Transverse colon (tissue), 4 donors: Measurements from ENCODE around the gene NXPH1. TPM values are rescaled to one million over a fixed set of nuclear protein-coding genes. Genes with fewer than 3 reads are reported as not detected.

ENCODE experiments used
- DNase-seq: peaks from one replicate; pipeline ENCODE4 v3.0.0-alpha.2; 2019
- H3K27ac ChIP-seq, 4 donors: fragments of 200-600 bp; sonication (generic); 2 replicates each; pipeline ENCODE4 v1.5.1; 2016 to 2018; ENCODE audit warnings: inconsistent platforms in 4 of 4
- H3K27me3 ChIP-seq: fragments of 200-600 bp; sonication (generic); 2 replicates; pipeline ENCODE4 v1.5.1; 2017; ENCODE audit warnings: inconsistent platforms
- H3K36me3 ChIP-seq, 4 donors: fragments of 200-600 bp; sonication (generic); 2 replicates each; pipeline ENCODE4 v1.5.1; 2017 to 2019; ENCODE audit warnings: inconsistent platforms in 4 of 4
- H3K4me1 ChIP-seq, 4 donors: fragments of 200-600 bp; sonication (generic); 2 replicates each; pipeline ENCODE4 v1.5.1; 2017 to 2020; ENCODE audit warnings: inconsistent platforms in 4 of 4
- H3K4me3 ChIP-seq, 4 donors: fragments of 200-600 bp; sonication (generic); 1 replicate in 1 of 4; 2 replicates in 3 of 4; pipeline versions ENCODE4 v1.5.1 to v1.6.1; 2017 to 2019; ENCODE audit warnings: inconsistent platforms in 4 of 4
- H3K9me3 ChIP-seq, 2 donors: fragments of 200-600 bp; sonication (generic); 2 replicates each; pipeline ENCODE4 v1.5.1; 2017 to 2019; ENCODE audit warnings: inconsistent platforms in 2 of 2
- CTCF ChIP-seq, 5 experiments: fragments of 200-600 bp in 3 of 5; fragments of 450-650 bp in 2 of 5; sonication (generic) in 3 of 5; IDR thresholded peaks; 1 replicate in 2 of 5; 2 replicates in 3 of 5; pipeline ENCODE4 v1.5.1; 2016 to 2017; ENCODE audit warnings: antibody characterized with exemption in 5 of 5, inconsistent platforms in 3 of 5, mild to moderate bottlenecking in 2 of 5, moderate library complexity in 1 of 5
- EP300 ChIP-seq: sonication (generic); formaldehyde crosslinking; IDR thresholded peaks from one replicate; pipeline ENCODE4 v1.6.1; 2017; ENCODE audit warnings: antibody characterized with exemption, low read depth
- POLR2A ChIP-seq: fragments of 450-650 bp; IDR thresholded peaks from one replicate; pipeline ENCODE4 v1.6.1; 2016; ENCODE audit warnings: antibody characterized with exemption, mild to moderate bottlenecking, moderate library complexity
- POLR2AphosphoS5 ChIP-seq, 3 donors: sonication (generic); formaldehyde crosslinking; IDR thresholded peaks; one replicate each; pipeline ENCODE4 v1.6.1; 2016; ENCODE audit warnings: antibody characterized with exemption in 3 of 3
- WGBS, 2 donors: methylation state at CpG; one replicate each; pipeline ENCODE4 v1.1.5; 2018; ENCODE audit warnings: low coverage in 1 of 2; 5-methylcytosine and 5-hydroxymethylcytosine counted together
- in situ Hi-C, 4 donors: fragments of 200-750 bp; cut with MboI; loops; one replicate each; pipeline versions ENCODE4 v1.15.0 to v1.15.1; 2017; ENCODE audit warnings: low sequenced_read_pairs in 3 of 4, low pct_ligation_motif_present in 1 of 4, low pct_unique_long_range_greater_than_20kb in 1 of 4
- intact Hi-C: fragments of 100-400 bp; cut with DNase I; formaldehyde crosslinking; loops from one replicate; pipeline ENCODE4 v1.15.1; 2023; ENCODE audit warnings: low total_unique reads
- total RNA-seq, 4 donors: library from RNA; depleted of rRNA; stranded (reverse); fragments of >200 nt; gene quantifications; one replicate each; pipeline ENCODE4 v1.1.0, GENCODE V29; 2016

NXPH1 gene
- total RNA-seq, 4 donors from 2014 or later: not detected

DNA sequence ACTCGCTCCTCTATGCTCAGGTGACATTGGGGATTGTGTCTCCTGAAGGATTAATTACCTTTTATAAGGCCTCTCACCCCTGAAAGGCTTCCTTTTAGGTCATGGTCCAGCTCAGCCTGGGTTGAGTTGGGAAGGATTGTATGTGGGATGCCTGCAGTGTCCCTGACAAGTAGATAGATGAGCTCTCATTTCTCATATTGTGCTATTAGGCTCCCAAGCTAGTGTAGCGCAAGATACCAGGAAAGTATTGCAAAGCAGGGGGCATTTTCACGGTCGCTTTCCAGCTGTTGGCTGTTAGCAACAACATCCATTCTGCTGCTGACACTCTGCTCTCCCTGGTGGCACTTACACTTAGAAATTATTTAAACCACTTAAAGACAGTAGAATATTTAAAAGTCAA, 31.9 kb downstream of the NXPH1 start:
- TF ChIP-seq POLR2A (no peak), EP300 (no peak), CTCF (IDR thresholded peaks at IDR 0.05) (no peak), POLR2AphosphoS5 (IDR thresholded peaks at IDR 0.05) (no peak)

GRCh38 chr7:8480527-8480926, 47.1 kb downstream of the NXPH1 start:
- DNase-seq: no peak
- H3K27me3 ChIP-seq: no peaks in the 10 kb centered on the region
- peaks cover 4 to 5% of the 10 kb centered on the region in 2 donors for H3K9me3 ChIP-seq
- no peaks in the 10 kb centered on the region for H3K4me1 ChIP-seq
- TF ChIP-seq EP300 (no peak), POLR2A (no peak), CTCF (IDR thresholded peaks at IDR 0.05) (no peak)
- no peak overlapping the region for H3K4me3 ChIP-seq
- no peaks in the 10 kb centered on the region for H3K36me3 ChIP-seq
- in situ Hi-C loops: no loop called here
- H3K27ac ChIP-seq: no peak overlapping the region
- 46 to 59% methylated on average over 3 of the region's 3 CpGs for WGBS, 2 donors
- intact Hi-C loops: loop anchor here (1.0 kb wide), 1 partner anchor 11 kb away; no protein-coding TSS in a partner anchor

More for the DNA sequence above, 31.9 kb downstream of the NXPH1 start:
- Histone ChIP-seq H3K4me1 (no peaks in the 10 kb centered on the region), H3K36me3 (no peaks in the 10 kb centered on the region), H3K27me3 (no peaks in the 10 kb centered on the region), H3K4me3 (no peak overlapping the region), H3K27ac (no peak overlapping the region), H3K9me3 (no peaks in the 10 kb centered on the region)
- intact Hi-C loops (no loop called here), in situ Hi-C loops (no loop called here)
- no peak for DNase-seq
- WGBS, 2 donors: 82 to 100% methylated on average over 4 of the region's 4 CpGs

- H3K4me3 ChIP-seq: no peak overlapping the region
- intact Hi-C loops (no loop called here), in situ Hi-C loops (no loop called here)
- no peaks in the 10 kb centered on the region for H3K4me1 ChIP-seq
- TF ChIP-seq POLR2AphosphoS5 (IDR thresholded peaks at IDR 0.05): no peak
- TF ChIP-seq POLR2A: no peak
- TF ChIP-seq EP300: no peak
- TF ChIP-seq CTCF (IDR thresholded peaks at IDR 0.05): no peak
- no peak overlapping the region for H3K27ac ChIP-seq
- no peak for DNase-seq
- peaks cover 4 to 5% of the 10 kb centered on the region in 2 donors for H3K9me3 ChIP-seq
- no peaks in the 10 kb centered on the region for H3K36me3 ChIP-seq
- no peaks in the 10 kb centered on the region for H3K27me3 ChIP-seq
- WGBS, 2 donors: 77 to 81% methylated on average over 2 of the region's 2 CpGs
Measured at GRCh38 chr7:8481096-8481495, 47.7 kb downstream of the NXPH1 start.

- Histone ChIP-seq H3K27ac (no peak overlapping the region), H3K36me3 (no peaks in the 10 kb centered on the region), H3K4me3 (no peak overlapping the region), H3K9me3 (peaks cover 4 to 5% of the 10 kb centered on the region in 2 donors), H3K27me3 (no peaks in the 10 kb centered on the region), H3K4me1 (no peaks in the 10 kb centered on the region)
- intact Hi-C loops: no loop called here
- in situ Hi-C loops: no loop called here
- WGBS, 2 donors: 60 to 63% methylated on average over 1 to 4 of the region's 4 CpGs
- no peak for TF ChIP-seq CTCF (IDR thresholded peaks at IDR 0.05)
- no peak for TF ChIP-seq POLR2A
- TF ChIP-seq POLR2AphosphoS5 (IDR thresholded peaks at IDR 0.05): no peak
- TF ChIP-seq EP300: no peak
- no peak for DNase-seq
Measured at GRCh38 chr7:8481752-8482446, 48.5 kb downstream of the NXPH1 start.
